SH-SY5Y (cell line): ENCODE data around the gene MTHFS.

Experiments used
- GATA2 ChIP-seq: IDR thresholded peaks from 2 replicates; pipeline ENCODE4 v1.6.1; 2011; ENCODE audit warnings: mild to moderate bottlenecking, low read depth, low read length
- GATA3 ChIP-seq: IDR thresholded peaks from 2 replicates; pipeline ENCODE4 v1.6.1; 2011; ENCODE audit warnings: low read depth, mild to moderate bottlenecking, low read length, moderate library complexity

- no peak for TF ChIP-seq GATA2
- TF ChIP-seq GATA3: no peak
Measured at GRCh38 chr15:79812541-79812940, 84.3 kb downstream of the MTHFS start.
